ENCODE measurements around the gene PTPRT. TPM values are rescaled to one million over a fixed set of nuclear protein-coding genes. Genes with fewer than 3 reads are reported as not detected.

The PTPRT gene
- total RNA-seq, 3 donors from 2014 or later = 0.32 to 6.3 (median 4.9) TPM

DNA sequence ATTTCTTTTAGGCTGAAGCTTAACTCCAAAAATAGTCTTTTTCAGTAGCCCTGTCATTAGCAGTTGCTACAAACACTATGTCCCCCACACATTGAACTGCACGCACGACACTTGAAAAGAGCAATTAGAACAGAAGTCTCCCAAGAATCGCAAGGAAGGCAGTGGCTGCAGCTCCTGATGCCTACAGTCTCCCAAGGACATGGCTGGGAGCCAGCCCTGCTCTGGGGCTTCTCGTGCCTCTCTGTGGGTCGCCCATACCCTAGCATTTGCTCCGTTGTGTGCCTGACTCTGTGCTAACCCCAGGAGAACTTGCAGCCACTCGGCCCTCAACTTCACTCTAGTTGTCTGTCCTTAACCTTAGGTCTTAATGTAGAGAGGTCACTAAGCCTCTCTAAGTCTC lies 454.2 kb downstream of the PTPRT start:
- Histone ChIP-seq H3K27me3 (no peaks in the 10 kb centered on the region), H3K4me3 (no peak overlapping the region), H3K27ac (peak overlapping the region; percentile 32 to 82), H3K4me1 (peaks cover 0 to 11% of the 10 kb centered on the region in 2 donors), H3K9me3 (no peaks in the 10 kb centered on the region), H3K36me3 (no peaks in the 10 kb centered on the region)
- TF ChIP-seq POLR2AphosphoS5 (IDR thresholded peaks at IDR 0.05) (no peak), POLR2A (IDR thresholded peaks at IDR 0.05) (no peak)
- TF ChIP-seq, protein P1, sequence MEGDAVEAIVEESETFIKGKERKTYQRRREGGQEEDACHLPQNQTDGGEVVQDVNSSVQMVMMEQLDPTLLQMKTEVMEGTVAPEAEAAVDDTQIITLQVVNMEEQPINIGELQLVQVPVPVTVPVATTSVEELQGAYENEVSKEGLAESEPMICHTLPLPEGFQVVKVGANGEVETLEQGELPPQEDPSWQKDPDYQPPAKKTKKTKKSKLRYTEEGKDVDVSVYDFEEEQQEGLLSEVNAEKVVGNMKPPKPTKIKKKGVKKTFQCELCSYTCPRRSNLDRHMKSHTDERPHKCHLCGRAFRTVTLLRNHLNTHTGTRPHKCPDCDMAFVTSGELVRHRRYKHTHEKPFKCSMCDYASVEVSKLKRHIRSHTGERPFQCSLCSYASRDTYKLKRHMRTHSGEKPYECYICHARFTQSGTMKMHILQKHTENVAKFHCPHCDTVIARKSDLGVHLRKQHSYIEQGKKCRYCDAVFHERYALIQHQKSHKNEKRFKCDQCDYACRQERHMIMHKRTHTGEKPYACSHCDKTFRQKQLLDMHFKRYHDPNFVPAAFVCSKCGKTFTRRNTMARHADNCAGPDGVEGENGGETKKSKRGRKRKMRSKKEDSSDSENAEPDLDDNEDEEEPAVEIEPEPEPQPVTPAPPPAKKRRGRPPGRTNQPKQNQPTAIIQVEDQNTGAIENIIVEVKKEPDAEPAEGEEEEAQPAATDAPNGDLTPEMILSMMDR (IDR thresholded peaks at IDR 0.05) = no peak
- intact Hi-C loops (cut with DNase I; ENCODE audit: low total_unique reads) = loop anchor here (10.0 kb wide), 1 partner anchor 461 kb away; no protein-coding TSS in a partner anchor
- DNase-seq (ENCODE audit: low spot score in 2 of 2) = no peak

DNA sequence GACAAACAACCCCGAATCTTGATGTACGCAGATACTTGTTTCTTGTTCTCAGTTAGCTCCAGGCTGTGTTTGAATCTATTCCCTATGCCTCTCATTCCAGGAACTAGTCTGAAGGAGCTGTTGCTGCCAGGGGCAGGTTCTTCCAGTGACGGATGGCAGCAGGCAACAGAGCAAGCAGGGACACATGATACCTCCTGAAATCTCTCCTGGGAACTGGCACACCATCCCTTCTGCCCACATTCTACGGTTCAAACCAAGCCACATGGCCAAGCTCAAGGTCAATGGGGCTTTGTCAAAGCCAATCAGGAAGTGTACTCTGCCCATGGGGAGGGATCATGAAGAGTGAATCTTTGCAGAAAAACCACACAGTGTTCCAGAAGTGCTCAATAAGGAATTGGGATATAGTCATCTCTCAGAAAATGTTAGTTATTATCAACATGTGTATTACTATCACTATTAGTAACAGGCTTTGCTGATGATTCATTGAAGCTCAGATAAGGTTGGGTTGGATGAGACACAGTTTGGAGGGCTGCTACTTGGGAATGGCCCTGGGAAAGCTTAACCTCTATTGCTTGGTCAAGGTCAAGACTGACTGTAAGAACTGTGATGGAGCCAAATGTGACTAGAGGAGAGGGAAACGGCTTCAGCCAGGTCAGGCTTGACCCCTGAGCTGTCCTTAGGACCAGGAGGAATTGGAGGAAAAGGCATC lies 454.9 kb downstream of the PTPRT start:
- Histone ChIP-seq H3K4me1 (peaks cover 0 to 6% of the 10 kb centered on the region in 2 donors), H3K27me3 (no peaks in the 10 kb centered on the region), H3K4me3 (no peak overlapping the region), H3K27ac (peak overlapping the region; percentile 71 to 82), H3K9me3 (no peaks in the 10 kb centered on the region), H3K36me3 (no peaks in the 10 kb centered on the region)
- peak in 1 of 2 donors; percentile 88 for DNase-seq (ENCODE audit: low spot score in 2 of 2)
- intact Hi-C loops (cut with DNase I; ENCODE audit: low total_unique reads) = loop anchor here (10.0 kb wide), 1 partner anchor 460 kb away; no protein-coding TSS in a partner anchor
- TF ChIP-seq POLR2A (IDR thresholded peaks at IDR 0.05) (no peak), POLR2AphosphoS5 (IDR thresholded peaks at IDR 0.05) (peak in 1 of 3 donors; percentile 59)

DNA sequence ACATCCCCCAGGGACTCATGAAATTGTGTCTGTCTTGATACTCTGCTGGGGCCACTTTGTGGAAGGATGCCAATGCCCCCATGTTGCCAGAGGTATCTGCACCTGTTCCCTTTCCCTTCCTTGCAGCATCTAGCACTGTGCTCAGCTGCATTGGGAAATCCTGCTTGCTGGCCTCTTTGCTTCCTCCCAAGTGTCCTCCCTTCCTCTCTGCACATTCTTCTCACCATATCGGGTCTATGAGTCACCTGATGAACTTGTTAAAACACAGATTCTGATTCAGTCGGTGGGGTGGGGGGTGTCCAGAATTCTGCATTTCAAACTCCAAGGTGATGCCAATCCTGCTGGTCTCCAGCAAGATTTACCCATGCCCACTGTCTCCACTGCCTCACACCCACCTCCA lies 467.8 kb downstream of the PTPRT start:
- Histone ChIP-seq H3K27me3 (no peaks in the 10 kb centered on the region), H3K9me3 (no peaks in the 10 kb centered on the region), H3K27ac (no peak overlapping the region), H3K36me3 (no peaks in the 10 kb centered on the region), H3K4me1 (no peaks in the 10 kb centered on the region), H3K4me3 (no peak overlapping the region)
- no peak for DNase-seq (ENCODE audit: low spot score in 2 of 2)
- intact Hi-C loops (cut with DNase I; ENCODE audit: low total_unique reads) = no loop called here
- no peak for TF ChIP-seq POLR2A (IDR thresholded peaks at IDR 0.05)
- no peak for TF ChIP-seq POLR2AphosphoS5 (IDR thresholded peaks at IDR 0.05)
- TF ChIP-seq, protein P1 (IDR thresholded peaks at IDR 0.05) = no peak

DNA sequence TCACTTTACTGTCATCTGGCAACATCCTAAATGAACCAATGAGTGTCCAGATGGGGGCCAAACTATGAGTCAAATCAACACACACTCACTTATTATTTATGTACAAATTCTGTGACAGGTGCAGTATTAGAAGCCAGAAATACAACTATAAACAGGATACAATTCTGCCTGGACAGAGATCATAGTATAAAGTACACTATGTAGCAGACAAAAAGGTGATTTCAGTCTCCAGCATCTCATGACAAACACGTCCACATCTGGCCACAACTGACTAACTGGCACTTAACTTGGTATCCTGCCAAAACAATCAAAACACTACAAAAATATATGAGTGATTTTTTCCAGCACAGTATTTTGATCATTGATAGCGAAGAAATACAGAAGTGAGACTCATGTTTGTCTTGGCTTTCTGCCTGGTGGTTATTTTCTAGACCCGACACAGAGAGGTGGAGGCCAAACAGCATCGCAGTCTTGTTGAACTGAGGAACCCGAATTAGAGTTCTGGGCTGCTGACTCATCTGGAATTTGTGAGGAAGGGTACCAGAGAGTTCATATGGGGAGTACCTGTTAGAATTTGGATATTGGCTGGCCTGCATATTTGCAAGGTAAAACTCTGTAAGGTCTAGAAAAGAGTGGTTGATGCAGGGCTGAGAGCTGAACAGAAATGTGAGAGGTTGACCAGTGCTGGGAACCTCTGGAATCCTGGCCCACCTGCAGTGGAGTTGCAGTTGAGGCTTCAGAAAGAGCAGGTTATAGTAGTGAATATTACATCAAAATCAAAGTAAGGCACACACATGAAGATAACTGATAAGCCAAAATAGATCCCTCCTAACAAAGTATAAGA lies 475.2 kb downstream of the PTPRT start:
- no peaks in the 10 kb centered on the region for H3K27me3 ChIP-seq
- peaks cover 8 to 9% of the 10 kb centered on the region in 2 donors for H3K9me3 ChIP-seq
- H3K36me3 ChIP-seq = no peaks in the 10 kb centered on the region
- no peaks in the 10 kb centered on the region for H3K4me1 ChIP-seq
- no peak for TF ChIP-seq POLR2AphosphoS5 (IDR thresholded peaks at IDR 0.05)
- TF ChIP-seq, protein P1 (IDR thresholded peaks at IDR 0.05) = no peak
- TF ChIP-seq POLR2A (IDR thresholded peaks at IDR 0.05) = no peak
- H3K27ac ChIP-seq = no peak overlapping the region
- DNase-seq (ENCODE audit: low spot score in 2 of 2) = no peak
- no peak overlapping the region for H3K4me3 ChIP-seq
- intact Hi-C loops (cut with DNase I; ENCODE audit: low total_unique reads) = no loop called here

DNA sequence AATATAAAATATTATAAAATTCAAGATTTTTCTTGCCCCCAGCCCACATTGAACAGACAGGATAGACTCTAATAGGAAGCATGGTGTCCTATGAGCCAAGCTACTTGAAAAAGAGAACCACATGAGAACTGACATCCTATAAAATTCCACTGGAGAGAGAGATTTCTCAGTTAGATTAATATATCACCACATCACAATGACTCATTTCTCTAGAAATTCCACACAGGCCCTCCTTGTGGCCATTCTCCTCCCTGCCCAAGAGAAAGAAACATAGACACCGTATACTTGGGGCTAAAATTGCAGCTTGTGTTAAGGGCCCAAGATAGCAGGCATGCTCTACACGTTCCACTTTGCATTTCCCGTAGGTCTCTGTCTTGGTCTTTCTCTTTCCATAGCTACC lies 481.4 kb downstream of the PTPRT start:
- H3K27ac ChIP-seq = no peak overlapping the region
- H3K27me3 ChIP-seq = no peaks in the 10 kb centered on the region
- no peaks in the 10 kb centered on the region for H3K4me1 ChIP-seq
- H3K9me3 ChIP-seq = peaks cover 8 to 9% of the 10 kb centered on the region in 2 donors
- no peak for DNase-seq (ENCODE audit: low spot score in 2 of 2)
- TF ChIP-seq, protein P1 (IDR thresholded peaks at IDR 0.05) = no peak
- no peak for TF ChIP-seq POLR2AphosphoS5 (IDR thresholded peaks at IDR 0.05)
- no peak for TF ChIP-seq POLR2A (IDR thresholded peaks at IDR 0.05)
- H3K4me3 ChIP-seq = no peak overlapping the region
- H3K36me3 ChIP-seq = no peaks in the 10 kb centered on the region
- intact Hi-C loops (cut with DNase I; ENCODE audit: low total_unique reads) = no loop called here

Measured in breast epithelium (tissue), 4 donors.